ENCODE measurements around the gene SPRED3.
"Not testable (repeated sequence)": the region's sequence is repeated elsewhere in the genome, so short reads cannot be mapped to it uniquely, and the experiment has no call there.

The SPRED3 gene, protein sequence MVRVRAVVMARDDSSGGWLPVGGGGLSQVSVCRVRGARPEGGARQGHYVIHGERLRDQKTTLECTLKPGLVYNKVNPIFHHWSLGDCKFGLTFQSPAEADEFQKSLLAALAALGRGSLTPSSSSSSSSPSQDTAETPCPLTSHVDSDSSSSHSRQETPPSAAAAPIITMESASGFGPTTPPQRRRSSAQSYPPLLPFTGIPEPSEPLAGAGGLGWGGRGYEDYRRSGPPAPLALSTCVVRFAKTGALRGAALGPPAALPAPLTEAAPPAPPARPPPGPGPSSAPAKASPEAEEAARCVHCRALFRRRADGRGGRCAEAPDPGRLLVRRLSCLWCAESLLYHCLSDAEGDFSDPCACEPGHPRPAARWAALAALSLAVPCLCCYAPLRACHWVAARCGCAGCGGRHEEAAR

DNA sequence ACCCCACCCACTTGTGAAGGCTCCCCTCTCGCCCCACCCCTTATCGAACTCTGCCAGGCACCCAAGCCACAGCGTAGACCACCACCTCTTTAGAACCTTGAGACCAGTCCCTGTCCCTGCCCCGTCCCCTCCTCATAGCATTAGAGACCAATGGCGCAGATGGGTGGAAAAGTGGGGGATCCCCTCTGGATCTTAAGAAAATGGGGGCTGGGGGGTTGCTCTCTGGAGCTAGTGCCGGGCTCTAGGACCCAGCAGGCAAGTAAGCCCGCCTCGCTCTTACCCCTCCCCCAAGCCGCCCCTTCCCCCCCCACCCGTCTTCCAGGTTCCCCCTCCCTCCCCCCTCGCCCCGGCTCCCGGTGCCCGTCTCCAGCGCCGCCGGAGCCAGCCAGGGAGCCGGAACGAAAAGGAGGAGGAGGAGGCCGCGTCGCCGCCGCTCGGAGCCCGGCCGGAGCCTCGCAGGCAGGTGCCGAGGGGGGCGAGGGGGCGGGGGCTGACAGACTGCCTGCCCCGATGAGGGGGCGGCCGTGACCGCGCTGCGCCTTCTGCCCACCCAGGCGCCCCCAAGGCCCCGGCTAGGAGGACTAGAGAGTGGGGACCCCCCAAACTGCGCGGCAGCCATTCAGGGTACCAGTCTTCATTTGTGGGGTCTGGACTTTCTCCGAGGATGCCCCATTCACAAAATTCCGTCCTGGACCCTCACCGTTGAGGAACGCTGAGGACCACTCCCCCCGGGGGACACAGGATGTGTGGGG, at the start of gene SPRED3:
SPRED3 (plus strand) TSS at position 349 of the 752 bp plus-strand sequence. CDS start 1,606 bp downstream, outside the sequence.
- intact Hi-C loops (cut with DNase I): no loop called here

GRCh38 chr19:38339011-38339410, 49.5 kb upstream of the SPRED3 start:
- intact Hi-C loops (cut with DNase I): loop anchor here (5.0 kb wide), 1 partner anchor 437 kb away; no protein-coding TSS in a partner anchor

More for the DNA sequence above, at the start of gene SPRED3:
- DNase-seq: peak in 5 of 10 donors; percentile 33 to 83 (median 44)

GRCh38 chr19:38340927-38341326, 47.6 kb upstream of the SPRED3 start:
- no peak for DNase-seq
- intact Hi-C loops (cut with DNase I): no loop called here

More at GRCh38 chr19:38339011-38339410, 49.5 kb upstream of the SPRED3 start:
- not testable (repeated sequence) for DNase-seq

GRCh38 chr19:38346837-38347236, 41.7 kb upstream of the SPRED3 start:
- DNase-seq: peak in 1 of 10 donors; percentile 15
- intact Hi-C loops (cut with DNase I): no loop called here

DNA sequence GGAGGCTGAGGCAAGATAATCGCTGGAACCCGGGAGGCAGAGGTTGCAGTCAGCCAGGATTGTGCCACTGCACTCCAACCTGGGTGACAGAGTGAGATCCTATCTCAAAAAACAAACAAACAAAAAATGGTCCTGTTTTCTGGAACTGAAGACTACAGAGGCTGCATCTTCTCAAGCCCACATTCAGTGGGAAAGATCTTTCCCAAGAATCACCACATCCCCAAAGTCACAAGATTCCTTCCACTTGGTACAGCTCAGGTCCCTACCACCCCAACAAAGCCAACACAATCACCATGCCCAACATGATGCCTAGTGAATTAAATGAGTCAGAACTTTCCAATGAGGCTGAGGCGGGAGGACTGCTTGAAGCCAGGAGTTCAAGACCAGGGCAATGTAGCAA, 37.6 kb upstream of the SPRED3 start:
- peak in 1 of 10 donors; percentile 12 for DNase-seq
- intact Hi-C loops (cut with DNase I): no loop called here

- intact Hi-C loops (cut with DNase I): no loop called here
- DNase-seq: peak in 1 of 10 donors; percentile 50
Measured at GRCh38 chr19:38351865-38352395, 36.6 kb upstream of the SPRED3 start.

- intact Hi-C loops (cut with DNase I): no loop called here
- DNase-seq: peak in 1 of 10 donors; percentile 21
Measured at GRCh38 chr19:38352611-38353010, 35.9 kb upstream of the SPRED3 start.

- DNase-seq: peak in 1 of 10 donors; percentile 54
- intact Hi-C loops (cut with DNase I): no loop called here
Measured at GRCh38 chr19:38355728-38356725, 32.5 kb upstream of the SPRED3 start.

DNA sequence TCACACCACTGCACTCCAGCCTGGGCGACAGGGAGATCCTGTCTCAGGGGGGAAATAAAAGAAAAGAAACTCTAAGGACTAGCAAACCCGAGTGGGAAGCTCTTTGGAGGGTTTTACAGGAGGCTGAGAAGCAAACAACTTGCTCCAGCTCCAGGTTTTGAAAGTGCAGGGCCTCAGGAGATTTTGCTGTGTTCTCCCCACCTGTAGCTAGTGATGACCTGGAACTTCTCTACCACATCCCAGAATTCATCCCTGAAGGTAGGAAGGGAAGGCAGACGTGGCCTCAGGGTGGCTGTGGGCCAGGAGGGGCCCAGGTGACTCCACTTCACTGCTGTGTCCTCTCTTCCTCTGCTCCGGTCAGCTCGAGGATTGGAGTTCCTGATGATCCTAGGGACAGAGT, 30.4 kb upstream of the SPRED3 start:
- intact Hi-C loops (cut with DNase I): no loop called here
- DNase-seq: no peak

- no peak for DNase-seq
- intact Hi-C loops (cut with DNase I): no loop called here
Measured at GRCh38 chr19:38359242-38360021, 29.1 kb upstream of the SPRED3 start.

DNA sequence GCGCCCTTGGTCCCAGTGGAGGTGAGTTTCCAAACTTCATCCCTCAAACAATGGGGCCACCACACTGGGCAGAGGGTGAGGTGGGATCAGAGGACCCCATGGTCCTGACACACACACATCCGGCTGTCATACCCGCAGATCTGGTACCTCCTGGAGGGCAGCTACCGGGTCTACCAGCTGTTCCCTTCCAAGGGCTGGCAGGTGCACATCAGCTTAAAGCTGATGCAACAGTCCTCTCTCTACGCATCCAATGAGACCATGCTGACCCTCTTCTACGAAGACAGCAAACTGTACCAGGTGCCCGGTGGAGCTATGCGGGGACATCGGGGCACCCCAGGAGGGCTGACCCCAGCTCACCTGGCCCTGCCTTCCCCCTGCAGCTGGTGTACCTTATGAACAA, 28.1 kb upstream of the SPRED3 start:
- DNase-seq: no peak
- intact Hi-C loops (cut with DNase I): no loop called here

GRCh38 chr19:38360839-38361631, 27.5 kb upstream of the SPRED3 start:
- intact Hi-C loops (cut with DNase I): no loop called here
- no peak for DNase-seq

- peak; percentile 35 to 94 (median 58) for DNase-seq
- intact Hi-C loops (cut with DNase I): no loop called here
Measured at GRCh38 chr19:38361633-38362075, 26.8 kb upstream of the SPRED3 start.

- intact Hi-C loops (cut with DNase I): no loop called here
Measured at GRCh38 chr19:38362076-38362945, 26.2 kb upstream of the SPRED3 start.

GRCh38 chr19:38362946-38363688, 25.4 kb upstream of the SPRED3 start:
- intact Hi-C loops (cut with DNase I): not testable (repeated sequence)

More at GRCh38 chr19:38362076-38362945, 26.2 kb upstream of the SPRED3 start:
- peak in 6 of 10 donors; percentile 17 to 90 (median 54) for DNase-seq

DNA sequence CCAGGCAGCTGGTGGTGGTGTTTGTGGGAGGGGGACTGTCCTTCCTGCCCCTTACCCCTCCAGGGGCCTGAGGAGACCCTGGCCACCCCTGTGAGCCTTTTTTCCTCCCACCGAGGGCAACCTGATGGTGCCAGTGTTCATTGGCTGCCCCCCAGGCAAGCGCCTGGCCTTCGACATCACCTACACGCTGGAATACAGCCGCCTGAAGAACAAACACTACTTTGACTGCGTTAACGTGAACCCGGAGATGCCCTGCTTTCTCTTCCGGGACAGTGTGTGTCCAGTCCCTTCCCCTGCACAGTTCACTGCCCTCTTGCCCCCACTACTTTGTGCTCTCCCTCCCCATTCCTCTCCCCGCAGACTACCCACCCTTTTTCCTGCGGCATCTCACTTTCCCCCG, 21.5 kb upstream of the SPRED3 start:
- intact Hi-C loops (cut with DNase I): no loop called here
- no peak for DNase-seq

More at GRCh38 chr19:38362946-38363688, 25.4 kb upstream of the SPRED3 start:
- not testable (repeated sequence) for DNase-seq

All from posterior cingulate gyrus (tissue), 11 donors.